ENCODE measurements around the gene HS2ST1. TPM values are rescaled to one million over a fixed set of nuclear protein-coding genes. Genes with fewer than 3 reads are reported as not detected.
A peak's percentile ranks its signal among the peaks of the same experiment; 100 is the strongest.

Gene HS2ST1
- total RNA-seq, 1 experiment from 2014 or later, result 45.0 TPM

DNA sequence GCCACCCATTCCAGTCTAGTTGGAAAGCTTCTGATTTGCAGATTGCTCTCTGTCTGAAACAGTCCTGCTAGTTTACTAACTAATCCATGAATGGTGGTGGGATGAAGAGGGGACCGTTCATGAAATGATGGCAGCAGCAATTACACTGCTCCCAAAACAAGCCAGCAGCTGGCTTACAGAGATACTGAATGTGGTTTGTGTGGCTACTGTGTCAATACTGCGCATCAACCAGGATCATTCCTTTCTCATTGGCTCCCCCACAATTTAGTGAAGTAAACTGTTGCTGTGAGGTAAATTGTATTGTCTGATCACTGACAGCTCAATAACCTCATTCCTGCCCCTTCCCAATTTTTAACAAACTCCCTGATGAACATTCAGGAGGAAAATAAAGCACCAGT, 222.9 kb downstream of the HS2ST1 start:
- DNase-seq, result no peak
- H3K4me3 ChIP-seq, result no peak overlapping the region
- no peaks in the 10 kb centered on the region for H3K9me3 ChIP-seq (replicated peaks)
- no peak overlapping the region for H3K27ac ChIP-seq
- peaks cover 3% of the 10 kb centered on the region for H3K4me1 ChIP-seq
- H3K36me3 ChIP-seq, result no peaks in the 10 kb centered on the region
- H3K27me3 ChIP-seq, result no peaks in the 10 kb centered on the region

DNA sequence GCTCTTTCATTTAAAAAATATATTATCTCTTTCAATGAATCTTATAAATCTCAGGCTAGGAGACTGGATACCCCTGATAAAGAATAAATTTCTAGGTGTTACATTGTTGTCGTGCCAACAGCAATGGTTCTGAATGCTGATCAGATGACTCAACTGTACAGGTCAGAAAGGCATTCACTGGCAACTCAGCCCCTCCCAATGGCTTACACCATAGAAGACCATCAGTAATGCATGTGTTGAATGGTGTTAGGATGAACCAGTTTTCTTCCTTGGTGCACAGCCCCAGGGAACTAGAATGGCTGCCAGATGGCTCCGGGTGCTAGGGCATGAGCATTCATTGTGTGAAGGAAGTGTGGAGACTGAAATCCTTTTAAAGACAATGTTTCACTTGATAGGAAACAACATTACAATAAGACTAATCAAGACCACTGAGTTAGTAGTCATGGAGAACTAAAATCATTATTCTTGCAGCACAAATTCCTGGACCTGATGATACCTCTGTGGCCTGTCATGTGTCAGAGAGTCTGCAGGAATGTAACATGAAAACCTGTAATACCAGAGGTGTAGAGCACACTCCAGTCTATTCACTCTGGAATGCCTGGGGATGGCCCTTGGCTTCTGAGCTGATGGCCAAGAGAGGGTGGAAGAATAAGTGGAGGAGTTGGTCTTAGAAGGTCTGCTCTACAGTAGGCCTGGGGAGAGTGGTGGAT, 226.6 kb downstream of the HS2ST1 start:
- Histone ChIP-seq H3K27me3 (no peaks in the 10 kb centered on the region), H3K4me3 (no peak overlapping the region), H3K36me3 (no peaks in the 10 kb centered on the region), H3K9me3 (replicated peaks) (no peaks in the 10 kb centered on the region), H3K4me1 (peaks cover 3% of the 10 kb centered on the region), H3K27ac (no peak overlapping the region)
- no peak for DNase-seq

DNA sequence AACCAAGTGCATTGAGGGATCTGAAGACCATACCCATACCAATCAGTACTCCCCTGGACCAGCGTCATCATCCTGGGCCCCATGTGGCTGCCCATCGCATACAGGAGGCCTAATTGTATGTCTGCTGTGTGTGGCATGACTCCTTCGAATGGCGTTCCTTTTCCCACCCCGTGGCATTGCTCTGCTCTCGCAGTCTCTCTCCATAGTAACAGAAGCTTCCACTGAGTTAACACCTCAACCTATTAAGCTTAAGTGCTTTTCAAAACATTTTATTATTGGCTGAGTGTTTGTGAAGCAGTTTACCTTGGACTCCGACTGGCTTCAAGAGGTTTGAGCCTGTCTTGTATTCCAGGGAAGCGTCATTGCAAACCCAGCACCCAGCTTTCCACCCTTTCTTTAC, 227.1 kb downstream of the HS2ST1 start:
- Histone ChIP-seq H3K4me3 (no peak overlapping the region), H3K36me3 (no peaks in the 10 kb centered on the region)
- no peak for DNase-seq

DNA sequence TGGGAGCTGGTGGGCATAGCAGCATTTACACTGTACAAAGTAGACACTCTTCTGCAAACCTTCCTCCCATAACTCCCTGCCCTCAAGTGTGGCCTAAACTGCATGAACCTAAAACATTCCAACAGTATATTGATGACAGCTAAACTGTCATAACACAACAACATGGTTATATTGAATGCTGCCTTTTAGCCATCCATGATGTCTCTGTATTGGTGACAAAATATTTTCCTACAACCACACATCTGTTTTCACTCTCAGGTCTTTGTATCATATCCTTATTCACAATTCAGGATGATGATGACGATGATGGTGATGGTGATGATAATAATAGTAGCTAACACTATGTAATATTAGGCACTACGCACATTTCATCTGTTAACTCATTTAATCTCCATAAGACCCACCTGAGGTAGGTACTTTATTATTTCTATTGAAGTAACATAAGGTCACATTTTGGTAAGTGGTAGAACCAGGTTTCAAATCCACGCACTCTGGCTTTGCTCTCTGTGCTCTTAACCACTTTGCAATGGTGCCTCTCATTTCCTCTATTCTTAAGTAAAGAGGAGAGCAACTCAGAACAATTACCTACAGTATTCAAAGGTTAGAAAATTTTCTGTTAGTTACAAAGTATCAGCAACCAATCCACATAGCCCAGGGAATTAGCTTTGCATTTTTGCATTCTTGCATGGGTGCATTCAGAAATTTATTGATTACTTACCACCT, 229.1 kb downstream of the HS2ST1 start:
- Histone ChIP-seq H3K4me3 (no peak overlapping the region), H3K9me3 (replicated peaks) (no peaks in the 10 kb centered on the region), H3K4me1 (no peaks in the 10 kb centered on the region), H3K27me3 (no peaks in the 10 kb centered on the region), H3K36me3 (no peaks in the 10 kb centered on the region), H3K27ac (no peak overlapping the region)
- DNase-seq, result no peak

More for the DNA sequence above, 227.1 kb downstream of the HS2ST1 start:
- no peak overlapping the region for H3K27ac ChIP-seq
- H3K9me3 ChIP-seq (replicated peaks), result no peaks in the 10 kb centered on the region
- no peaks in the 10 kb centered on the region for H3K27me3 ChIP-seq
- H3K4me1 ChIP-seq, result no peaks in the 10 kb centered on the region

DNA sequence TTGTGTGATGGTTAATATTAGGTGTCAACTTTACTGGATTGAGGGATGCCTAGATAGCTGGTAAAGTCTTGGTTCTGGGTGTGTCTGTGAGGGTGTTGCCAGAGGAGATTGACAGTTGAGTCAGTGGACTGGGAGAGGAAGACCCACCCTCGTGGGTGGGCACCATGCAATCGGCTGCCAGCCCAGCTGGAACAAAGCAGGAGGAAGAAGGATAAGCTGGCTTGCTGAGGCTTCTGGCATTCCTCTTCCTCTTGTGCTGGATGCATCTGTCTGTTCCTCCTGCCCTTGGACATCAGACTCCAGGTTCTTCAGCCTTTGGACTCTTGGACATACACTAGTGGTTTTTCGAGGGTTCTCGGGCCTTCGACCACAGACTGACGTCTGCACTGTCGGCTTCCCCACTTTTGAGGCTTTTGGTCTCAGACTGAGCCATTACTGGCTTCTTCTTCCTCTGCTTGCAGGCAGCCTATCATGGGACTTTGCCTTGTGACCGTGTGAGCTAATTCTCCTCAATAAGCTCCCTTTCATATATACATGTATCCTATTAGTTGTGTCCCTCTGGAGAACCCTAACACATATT, 230.0 kb downstream of the HS2ST1 start:
- Histone ChIP-seq H3K4me1 (peaks cover 3% of the 10 kb centered on the region), H3K27me3 (no peaks in the 10 kb centered on the region), H3K9me3 (replicated peaks) (no peaks in the 10 kb centered on the region), H3K4me3 (no peak overlapping the region), H3K36me3 (no peaks in the 10 kb centered on the region), H3K27ac (no peak overlapping the region)
- DNase-seq, result no peak

DNA sequence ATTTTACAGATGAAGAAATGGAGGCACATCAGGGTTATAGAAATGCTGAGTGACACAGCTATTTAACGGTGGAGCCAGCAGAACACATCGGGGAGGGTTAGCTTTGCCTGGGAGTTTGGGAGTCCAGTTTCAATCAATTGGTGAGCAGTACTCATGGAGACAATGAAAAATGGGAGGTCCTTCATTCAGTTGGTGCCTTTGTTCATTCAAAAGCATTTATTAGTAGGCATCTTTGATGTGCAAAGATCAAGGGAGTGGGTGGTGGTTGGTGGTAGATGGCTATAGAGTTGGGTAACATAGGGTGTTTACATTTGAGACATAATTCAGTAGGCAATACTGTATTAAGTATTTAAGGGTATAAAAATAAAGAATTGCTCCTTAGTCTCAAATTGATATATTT, 230.5 kb downstream of the HS2ST1 start:
- no peaks in the 10 kb centered on the region for H3K36me3 ChIP-seq
- no peaks in the 10 kb centered on the region for H3K27me3 ChIP-seq
- no peak overlapping the region for H3K27ac ChIP-seq

DNA sequence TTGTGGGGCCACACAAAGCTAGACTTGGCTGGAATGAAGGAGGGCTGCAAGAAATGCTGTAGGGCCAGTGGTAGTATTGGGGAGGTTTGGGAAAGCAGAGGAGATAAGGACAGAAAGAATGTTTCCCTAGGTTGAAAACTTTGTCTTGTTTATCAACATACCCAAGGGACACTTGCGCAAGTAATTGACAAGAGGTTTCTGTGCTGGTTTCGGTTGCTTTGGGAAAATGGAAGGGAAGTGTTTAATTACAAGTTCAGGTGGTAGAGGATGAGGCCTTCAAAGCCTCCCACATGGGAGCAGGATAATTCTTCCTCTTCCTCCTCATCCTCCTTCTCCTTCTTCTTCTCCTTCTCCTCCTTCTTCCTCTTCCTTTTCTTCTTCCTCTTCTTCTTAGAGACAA, 232.1 kb downstream of the HS2ST1 start:
- DNase-seq, result no peak
- Histone ChIP-seq H3K4me3 (no peak overlapping the region), H3K4me1 (peaks cover 13% of the 10 kb centered on the region), H3K27ac (no peak overlapping the region), H3K9me3 (replicated peaks) (no peaks in the 10 kb centered on the region), H3K27me3 (no peaks in the 10 kb centered on the region), H3K36me3 (no peaks in the 10 kb centered on the region)

More for the DNA sequence above, 230.5 kb downstream of the HS2ST1 start:
- DNase-seq, result no peak
- H3K9me3 ChIP-seq (replicated peaks), result no peaks in the 10 kb centered on the region
- no peak overlapping the region for H3K4me3 ChIP-seq
- H3K4me1 ChIP-seq, result peaks cover 9% of the 10 kb centered on the region

DNA sequence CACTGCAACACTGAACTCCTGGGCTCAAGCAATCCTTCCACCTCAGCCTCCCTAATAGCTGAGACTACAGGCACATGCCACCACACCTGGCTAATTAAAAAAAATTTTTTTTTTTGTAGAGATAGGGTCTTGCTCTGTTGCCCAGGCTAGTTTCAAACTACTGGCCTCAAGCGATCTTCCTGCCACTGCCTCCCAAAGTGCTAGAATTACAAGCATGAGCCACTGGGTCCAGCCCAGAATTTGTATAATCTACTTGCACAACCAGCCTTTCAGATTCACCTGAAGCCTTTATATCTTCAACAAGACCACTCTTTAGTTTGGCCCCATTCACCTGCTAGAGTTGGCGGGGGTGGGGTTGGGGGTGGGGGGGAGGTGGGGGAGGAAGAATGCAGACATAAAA, 232.6 kb downstream of the HS2ST1 start:
- no peaks in the 10 kb centered on the region for H3K36me3 ChIP-seq
- no peaks in the 10 kb centered on the region for H3K9me3 ChIP-seq (replicated peaks)
- no peak overlapping the region for H3K4me3 ChIP-seq
- no peak for DNase-seq
- no peak overlapping the region for H3K27ac ChIP-seq
- H3K27me3 ChIP-seq, result no peaks in the 10 kb centered on the region
- peaks cover 13% of the 10 kb centered on the region for H3K4me1 ChIP-seq

DNA sequence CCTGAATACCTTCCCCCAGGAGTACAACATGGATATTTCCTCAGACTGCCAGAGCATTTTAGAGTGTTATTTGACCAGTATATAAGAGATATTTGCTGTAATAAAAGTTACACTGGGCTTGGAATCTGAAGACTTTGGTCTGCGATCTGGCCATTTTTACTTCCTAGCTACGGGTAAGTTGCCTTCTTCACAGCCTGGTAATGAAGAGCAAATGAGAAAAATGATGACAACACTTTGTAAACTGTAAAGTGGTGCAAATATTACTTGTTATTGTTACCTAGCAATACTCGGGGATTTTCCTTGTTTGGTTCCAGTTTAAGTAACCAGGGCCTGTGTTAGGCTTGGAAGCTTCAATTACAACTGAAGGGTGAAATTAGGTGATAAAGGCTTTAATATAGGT, 233.4 kb downstream of the HS2ST1 start:
- Histone ChIP-seq H3K9me3 (replicated peaks) (no peaks in the 10 kb centered on the region), H3K36me3 (no peaks in the 10 kb centered on the region), H3K4me1 (peaks cover 13% of the 10 kb centered on the region), H3K27ac (no peak overlapping the region), H3K27me3 (no peaks in the 10 kb centered on the region), H3K4me3 (no peak overlapping the region)
- DNase-seq, result no peak

DNA sequence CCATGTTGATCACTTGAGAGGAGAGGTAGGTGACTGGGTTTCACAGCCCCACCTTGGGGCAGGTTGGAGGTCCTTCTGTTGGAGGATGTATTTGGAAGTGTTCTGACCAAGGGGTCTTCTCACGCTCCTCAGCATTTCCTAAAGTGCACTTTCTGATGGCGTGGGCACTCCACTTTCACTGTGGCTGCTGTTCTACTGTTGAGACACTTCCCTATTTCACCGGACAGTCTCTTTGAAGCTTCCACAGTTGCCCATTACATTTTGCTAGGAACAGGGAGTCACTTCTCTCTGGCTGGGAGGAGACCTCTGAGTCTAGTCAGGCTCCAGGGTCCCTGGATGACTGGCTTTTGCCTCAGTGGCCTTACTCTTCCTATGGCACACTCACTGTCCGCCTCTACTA, 234.2 kb downstream of the HS2ST1 start:
- Histone ChIP-seq H3K4me1 (peaks cover 19% of the 10 kb centered on the region), H3K36me3 (no peaks in the 10 kb centered on the region), H3K9me3 (replicated peaks) (no peaks in the 10 kb centered on the region), H3K4me3 (no peak overlapping the region), H3K27ac (no peak overlapping the region), H3K27me3 (no peaks in the 10 kb centered on the region)
- DNase-seq, result no peak

DNA sequence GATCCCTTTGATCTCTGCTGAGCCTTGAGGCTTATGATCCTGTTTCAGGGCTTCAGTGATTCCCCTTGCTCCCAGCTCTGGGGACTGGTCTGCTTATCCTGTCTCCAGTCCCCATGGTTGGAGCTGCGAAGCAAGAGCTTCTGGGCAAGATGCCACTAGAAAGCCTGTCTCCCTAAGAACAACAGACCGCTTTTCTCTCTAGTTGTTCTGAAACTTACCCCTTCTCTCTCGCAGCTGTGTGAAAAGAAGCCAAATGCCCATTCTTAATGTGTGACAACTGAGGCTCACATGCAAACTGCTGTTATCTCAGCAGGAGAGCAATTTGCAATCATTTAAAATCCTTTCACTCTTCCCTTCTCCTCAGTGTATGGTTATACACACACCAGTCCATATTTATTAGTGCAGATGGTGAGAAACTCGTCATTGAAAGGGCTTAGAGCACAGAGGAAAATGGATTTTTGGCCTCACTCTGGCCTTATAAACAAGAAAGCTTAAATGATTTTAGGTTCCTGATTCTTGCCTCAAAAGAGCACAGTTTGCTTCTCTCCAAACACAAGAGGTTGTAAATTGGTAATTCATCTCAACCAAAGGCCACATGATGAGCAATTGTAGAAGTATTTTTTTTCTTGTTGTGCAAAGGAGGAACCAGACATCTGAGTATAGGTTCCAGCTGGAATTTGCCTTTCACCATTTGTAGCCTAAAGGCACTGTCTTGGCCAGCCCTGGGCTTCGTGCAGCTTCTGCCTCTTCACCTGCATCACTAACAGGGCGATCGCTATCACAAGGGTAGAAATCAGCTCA, 235.0 kb downstream of the HS2ST1 start:
- H3K9me3 ChIP-seq (replicated peaks), result no peaks in the 10 kb centered on the region
- H3K4me1 ChIP-seq, result peaks cover 27% of the 10 kb centered on the region
- no peaks in the 10 kb centered on the region for H3K27me3 ChIP-seq
- no peak overlapping the region for H3K27ac ChIP-seq
- peak in 1 of 2 experiments; percentile 17 for DNase-seq
- no peaks in the 10 kb centered on the region for H3K36me3 ChIP-seq
- H3K4me3 ChIP-seq, result no peak overlapping the region

DNA sequence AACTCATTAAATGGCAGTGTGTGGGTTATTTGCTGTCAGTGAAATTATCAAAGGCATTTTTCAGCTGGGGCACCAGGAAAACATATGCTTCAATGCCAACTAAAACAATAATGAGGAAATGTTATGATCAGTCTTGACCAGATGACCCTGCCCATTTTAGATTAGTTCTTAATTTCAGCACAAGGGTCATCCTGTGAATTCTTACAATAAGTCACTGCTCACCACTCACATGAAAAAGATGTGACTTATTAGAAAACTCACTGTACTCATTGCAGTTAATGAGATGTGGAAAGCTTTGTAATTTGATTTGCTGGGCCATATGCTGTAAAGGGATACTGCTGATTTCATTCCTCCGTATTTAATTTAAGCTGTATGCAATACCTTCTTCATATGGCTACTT, 235.7 kb downstream of the HS2ST1 start:
- H3K27me3 ChIP-seq, result no peaks in the 10 kb centered on the region
- H3K36me3 ChIP-seq, result no peaks in the 10 kb centered on the region
- H3K9me3 ChIP-seq (replicated peaks), result no peaks in the 10 kb centered on the region
- no peak overlapping the region for H3K27ac ChIP-seq
- H3K4me1 ChIP-seq, result peaks cover 34% of the 10 kb centered on the region
- no peak for DNase-seq
- H3K4me3 ChIP-seq, result no peak overlapping the region

DNA sequence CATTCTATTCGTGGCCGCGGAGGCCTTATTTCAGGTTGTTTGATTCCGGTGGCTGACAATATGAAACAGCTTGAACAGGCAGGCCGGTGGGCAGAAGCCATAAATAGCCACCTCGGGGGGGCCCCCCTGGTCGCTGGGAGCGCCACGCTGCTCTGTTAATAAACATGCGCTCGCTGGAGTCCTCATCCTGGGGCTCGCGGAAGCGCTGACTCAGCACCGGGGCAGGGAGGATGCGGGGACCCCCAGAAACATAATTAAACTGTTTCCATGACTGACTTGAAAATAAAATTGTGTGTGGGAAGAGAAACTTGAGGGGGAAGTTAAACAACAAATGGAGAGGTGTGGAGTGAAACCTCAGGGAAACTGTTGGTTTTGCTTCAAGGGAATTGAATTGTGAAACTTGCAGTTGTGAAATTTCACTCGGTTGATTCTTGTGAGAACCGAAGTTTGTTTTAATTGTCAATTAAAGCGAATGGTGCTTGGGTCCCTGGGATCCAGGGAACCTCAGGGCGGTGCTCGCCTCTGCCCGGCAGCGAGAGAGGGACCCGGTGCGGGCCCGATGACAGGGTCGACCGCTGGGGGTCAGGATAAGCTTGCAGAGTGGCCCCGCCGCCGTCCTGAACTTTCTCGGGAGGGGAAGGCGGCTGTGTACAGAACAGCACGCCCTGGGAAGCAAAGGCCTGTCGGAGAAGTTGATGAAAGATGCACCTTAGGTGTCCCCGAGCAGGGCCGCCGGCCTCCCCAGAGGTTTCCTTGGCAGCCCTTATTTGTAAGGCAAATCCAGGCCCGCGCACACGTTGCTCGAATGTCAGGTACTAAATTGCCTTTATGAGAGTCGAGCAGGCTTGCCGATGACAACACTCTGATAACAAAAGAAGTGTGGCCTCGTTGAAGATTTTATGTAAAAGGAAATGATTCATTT, 237.3 kb downstream of the HS2ST1 start:
- Histone ChIP-seq H3K4me3 (no peak overlapping the region), H3K9me3 (replicated peaks) (no peaks in the 10 kb centered on the region), H3K27ac (no peak overlapping the region), H3K27me3 (no peaks in the 10 kb centered on the region), H3K36me3 (no peaks in the 10 kb centered on the region), H3K4me1 (peaks cover 47% of the 10 kb centered on the region)
- no peak for DNase-seq

DNA sequence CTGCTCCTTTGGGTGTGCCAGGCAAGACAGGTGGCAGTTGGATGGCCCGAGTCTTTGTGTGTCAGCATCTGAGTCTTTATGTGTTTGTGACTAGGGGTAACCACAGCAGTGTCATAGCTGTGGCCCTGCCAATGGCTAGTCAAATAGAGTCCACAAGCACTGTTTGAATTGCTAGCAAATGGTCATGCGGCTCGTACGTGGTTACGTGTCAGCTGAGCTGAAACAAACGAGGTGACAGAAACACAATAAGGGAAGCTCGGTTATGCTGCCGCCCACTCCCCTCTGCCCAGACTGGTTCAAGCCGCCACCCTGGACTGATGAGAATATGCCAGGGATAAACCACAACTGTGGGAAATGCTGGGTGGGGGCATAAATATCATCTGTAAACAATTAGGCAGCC, 239.9 kb downstream of the HS2ST1 start:
- H3K27me3 ChIP-seq, result no peaks in the 10 kb centered on the region
- H3K27ac ChIP-seq, result peak overlapping the region; percentile 92
- peak; percentile 66 to 75 for DNase-seq
- peaks cover 51% of the 10 kb centered on the region for H3K4me1 ChIP-seq
- H3K36me3 ChIP-seq, result no peaks in the 10 kb centered on the region
- H3K9me3 ChIP-seq (replicated peaks), result no peaks in the 10 kb centered on the region
- peak overlapping the region; percentile 21 for H3K4me3 ChIP-seq
